OCI-LY7 (cell line): ENCODE data around the gene KCNG1. TPM values are rescaled to one million over a fixed set of nuclear protein-coding genes. Genes with fewer than 3 reads are reported as not detected.

ENCODE experiments used
- BruUV-seq: library from RNA; stranded (reverse); fragments of 400-500 nt; replicated peaks from 2 replicates; lab custom pipeline; 2021; lab: Mats Ljungman, UMichigan
- CTCF ChIA-PET: fragments of 300-600 bp; sonication (Branson Sonifier 250); formaldehyde crosslinking; loops from one replicate; lab custom pipeline; 2022; ENCODE audit warnings: antibody characterized with exemption; ENCODE audit not compliant: unreplicated experiment; lab: Charles Lee
- POLR2A ChIA-PET: fragments of 300-600 bp; sonication (Branson Sonifier 250); formaldehyde crosslinking; loops from one replicate; lab custom pipeline; 2022; ENCODE audit warnings: antibody characterized with exemption; lab: Charles Lee
- DNase-seq: peaks from one replicate; pipeline ENCODE4 v3.0.0-alpha.2; 2015; ENCODE audit warnings: low spot score
- H2AFZ ChIP-seq: fragments of 200-600 bp; sonication (generic), shearing (Covaris generic); 2 replicates; pipeline ENCODE4 v1.6.1; 2014; ENCODE audit warnings: mild to moderate bottlenecking, antibody characterized with exemption, low read length, moderate library complexity
- H3K27ac ChIP-seq: fragments of 200-600 bp; sonication (generic); 2 replicates; pipeline ENCODE4 v1.5.1; 2014; ENCODE audit warnings: mixed run types, low read depth, mild to moderate bottlenecking, moderate library complexity, low read length, inconsistent platforms; ENCODE audit not compliant: poor library complexity, severe bottlenecking
- H3K36me3 ChIP-seq: fragments of 200-600 bp; sonication (generic); 2 replicates; pipeline ENCODE4 v1.6.1; 2014; ENCODE audit warnings: mild to moderate bottlenecking, antibody characterized with exemption, low read length, moderate library complexity, mixed read lengths; ENCODE audit not compliant: insufficient read depth
- H3K4me1 ChIP-seq: fragments of 200-600 bp; sonication (generic); 2 replicates; pipeline ENCODE4 v1.5.1; 2014; ENCODE audit warnings: mild to moderate bottlenecking, low read length; ENCODE audit not compliant: insufficient read depth, poor library complexity, severe bottlenecking
- H3K4me2 ChIP-seq: fragments of 200-600 bp; sonication (generic); 2 replicates; pipeline ENCODE4 v1.6.1; 2014; ENCODE audit warnings: mild to moderate bottlenecking, low read length
- H3K4me3 ChIP-seq: fragments of 200-600 bp; sonication (generic); 2 replicates; pipeline ENCODE4 v1.5.1; 2014; ENCODE audit warnings: mild to moderate bottlenecking, low read depth, low read length; ENCODE audit not compliant: poor library complexity, severe bottlenecking
- H3K79me2 ChIP-seq: fragments of 200-600 bp; sonication (generic); 2 replicates; pipeline ENCODE4 v1.6.1; 2016; ENCODE audit warnings: low read depth, mild to moderate bottlenecking, low read length, moderate library complexity, mixed read lengths; ENCODE audit not compliant: insufficient read depth
- H3K9me2 ChIP-seq: fragments of 200-600 bp; sonication (generic); 2 replicates; pipeline ENCODE4 v1.6.1; 2016; ENCODE audit warnings: mild to moderate bottlenecking, low read length, mixed read lengths; ENCODE audit not compliant: insufficient read depth
- H3K9me3 ChIP-seq: fragments of 200-600 bp; sonication (generic); 2 replicates; pipeline ENCODE4 v1.6.1; 2014; ENCODE audit warnings: mild to moderate bottlenecking, mixed run types, low read length, mixed read lengths
- H4K20me1 ChIP-seq: fragments of 200-600 bp; sonication (generic); 2 replicates; pipeline ENCODE4 v1.6.1; 2014; ENCODE audit warnings: mild to moderate bottlenecking, antibody characterized with exemption, low read length, moderate library complexity, mixed read lengths; ENCODE audit not compliant: insufficient read depth
- EZH2phosphoT487 ChIP-seq: fragments of 200-600 bp; sonication (generic); IDR thresholded peaks from 2 replicates; pipeline ENCODE4 v1.6.1; 2018; ENCODE audit warnings: low read depth, borderline replicate concordance, mild to moderate bottlenecking, mixed run types, antibody characterized with exemption, low read length, moderate library complexity, mixed read lengths
- intact Hi-C: fragments of 100-400 bp; cut with micrococcal nuclease; formaldehyde crosslinking; loops from one replicate; pipeline ENCODE4 v1.10.0; 2022; ENCODE audit not compliant: unreplicated experiment
- total RNA-seq, 2 experiments: library from RNA; depleted of rRNA in 1 of 2; stranded (reverse); fragments of >200 nt in 1 of 2; shearing (Covaris generic) in 1 of 2; gene quantifications; 2 replicates each; pipeline ENCODE4 v1.2.3, GENCODE V29; 2014 to 2022
- TF ChIP-seq, protein P1 (sequence below): fragments of 200-600 bp; sonication (generic); conservative IDR thresholded peaks from 2 replicates; pipeline ENCODE4 v1.5.1; 2014; ENCODE audit warnings: mild to moderate bottlenecking, antibody characterized with exemption, low read length, moderate library complexity, mixed read lengths

The KCNG1 gene
- total RNA-seq, 2 experiments from 2014 or later = not detected

DNA sequence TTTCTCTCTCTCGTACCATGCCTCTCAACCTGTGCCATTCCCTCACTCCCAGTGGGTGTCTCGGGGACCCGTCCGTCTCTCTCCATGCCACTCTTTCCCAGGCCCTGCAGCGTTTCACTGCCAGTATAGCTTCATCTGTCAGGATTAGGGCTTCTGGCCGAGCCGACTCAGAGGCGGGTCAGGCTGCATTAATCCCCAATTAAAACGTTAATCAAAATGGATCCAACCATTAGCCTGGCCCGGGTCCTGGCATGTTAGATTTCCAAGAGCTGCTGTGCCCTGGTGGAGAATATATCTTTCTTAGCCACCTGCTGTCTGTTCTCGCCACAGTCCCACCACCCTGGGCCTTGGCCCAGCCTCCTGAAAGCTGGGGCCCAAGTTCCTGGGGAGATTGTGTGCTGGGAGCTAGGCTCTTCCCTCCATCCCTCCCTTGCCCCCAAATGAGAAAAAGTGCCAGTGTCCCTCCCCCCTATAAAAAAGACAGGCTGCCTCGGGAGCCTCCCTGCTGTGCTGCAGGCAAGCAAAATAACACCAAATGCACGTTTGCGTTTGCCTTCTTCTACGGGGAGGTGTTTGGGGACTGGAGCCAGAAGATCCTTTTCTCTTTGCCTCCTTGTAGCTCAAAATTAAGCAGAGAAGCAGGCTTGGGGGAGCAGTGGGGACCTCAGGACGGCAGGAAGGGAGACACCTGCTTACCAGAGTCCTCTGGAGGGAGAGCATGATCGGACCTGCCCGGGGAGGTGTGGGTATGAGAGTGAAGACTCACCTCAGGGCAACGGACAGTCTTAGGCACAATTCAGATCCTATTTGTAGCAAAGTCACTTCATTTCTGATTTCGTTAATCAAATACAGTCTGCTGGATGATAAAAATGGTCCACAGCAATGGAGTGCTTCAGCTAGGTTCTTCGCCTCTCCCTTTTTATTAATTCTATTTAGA is 3.0 kb downstream of the KCNG1 start:
- H3K9me3 ChIP-seq = no peaks in the 10 kb centered on the region
- TF ChIP-seq, protein P1, sequence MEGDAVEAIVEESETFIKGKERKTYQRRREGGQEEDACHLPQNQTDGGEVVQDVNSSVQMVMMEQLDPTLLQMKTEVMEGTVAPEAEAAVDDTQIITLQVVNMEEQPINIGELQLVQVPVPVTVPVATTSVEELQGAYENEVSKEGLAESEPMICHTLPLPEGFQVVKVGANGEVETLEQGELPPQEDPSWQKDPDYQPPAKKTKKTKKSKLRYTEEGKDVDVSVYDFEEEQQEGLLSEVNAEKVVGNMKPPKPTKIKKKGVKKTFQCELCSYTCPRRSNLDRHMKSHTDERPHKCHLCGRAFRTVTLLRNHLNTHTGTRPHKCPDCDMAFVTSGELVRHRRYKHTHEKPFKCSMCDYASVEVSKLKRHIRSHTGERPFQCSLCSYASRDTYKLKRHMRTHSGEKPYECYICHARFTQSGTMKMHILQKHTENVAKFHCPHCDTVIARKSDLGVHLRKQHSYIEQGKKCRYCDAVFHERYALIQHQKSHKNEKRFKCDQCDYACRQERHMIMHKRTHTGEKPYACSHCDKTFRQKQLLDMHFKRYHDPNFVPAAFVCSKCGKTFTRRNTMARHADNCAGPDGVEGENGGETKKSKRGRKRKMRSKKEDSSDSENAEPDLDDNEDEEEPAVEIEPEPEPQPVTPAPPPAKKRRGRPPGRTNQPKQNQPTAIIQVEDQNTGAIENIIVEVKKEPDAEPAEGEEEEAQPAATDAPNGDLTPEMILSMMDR = no peak
- TF ChIP-seq EZH2phosphoT487 = no peak
- no TSS peak for BruUV-seq
- H3K36me3 ChIP-seq = no peaks in the 10 kb centered on the region
- H3K79me2 ChIP-seq = no peaks in the 10 kb centered on the region
- POLR2A ChIA-PET = no interaction called here
- no peak overlapping the region for H3K4me2 ChIP-seq
- no peak overlapping the region for H2AFZ ChIP-seq
- H3K9me2 ChIP-seq = no peaks in the 10 kb centered on the region
- H3K4me3 ChIP-seq = no peak overlapping the region
- no peak for DNase-seq
- no peaks in the 10 kb centered on the region for H4K20me1 ChIP-seq
- no peak overlapping the region for H3K27ac ChIP-seq
- intact Hi-C loops = no loop called here
- CTCF ChIA-PET = interaction anchor here (0.6 kb wide), 1 partner anchor 264 kb away, joined by 3 read pairs; no protein-coding TSS in a partner anchor
- H3K4me1 ChIP-seq = no peaks in the 10 kb centered on the region

DNA sequence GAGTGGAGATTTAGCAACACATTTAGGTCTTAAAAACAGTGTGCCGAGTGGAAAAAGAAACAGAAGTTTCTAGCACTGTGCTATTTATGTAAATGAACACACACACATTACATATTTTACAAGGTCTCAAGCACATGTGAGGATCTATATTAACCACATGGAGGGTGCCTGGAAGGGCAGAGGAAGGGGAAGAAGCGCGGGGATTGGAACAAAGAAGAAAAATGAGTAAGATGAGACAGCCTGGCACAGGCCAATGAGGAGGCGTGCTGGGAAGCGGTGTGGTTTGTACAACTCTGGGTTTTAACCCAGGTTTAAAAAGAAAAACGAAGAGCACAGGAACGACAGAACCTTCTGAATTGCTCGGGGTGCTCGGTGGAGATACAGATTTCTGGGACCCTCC is 5.7 kb downstream of the KCNG1 start:
- TF ChIP-seq, protein P1 = no peak
- no peak for TF ChIP-seq EZH2phosphoT487
- H3K4me3 ChIP-seq = no peak overlapping the region
- H3K79me2 ChIP-seq = no peaks in the 10 kb centered on the region
- no peak overlapping the region for H2AFZ ChIP-seq
- intact Hi-C loops = no loop called here
- H3K4me2 ChIP-seq = no peak overlapping the region
- ChIA-PET CTCF (no interaction called here), POLR2A (interaction anchor here (0.6 kb wide), 1 partner anchor 223 kb away, joined by 4 read pairs; no protein-coding TSS in a partner anchor)
- H4K20me1 ChIP-seq = no peaks in the 10 kb centered on the region
- no peaks in the 10 kb centered on the region for H3K9me3 ChIP-seq
- DNase-seq = no peak
- no peaks in the 10 kb centered on the region for H3K36me3 ChIP-seq
- no peaks in the 10 kb centered on the region for H3K4me1 ChIP-seq
- no TSS peak for BruUV-seq
- H3K27ac ChIP-seq = no peak overlapping the region
- H3K9me2 ChIP-seq = no peaks in the 10 kb centered on the region

DNA sequence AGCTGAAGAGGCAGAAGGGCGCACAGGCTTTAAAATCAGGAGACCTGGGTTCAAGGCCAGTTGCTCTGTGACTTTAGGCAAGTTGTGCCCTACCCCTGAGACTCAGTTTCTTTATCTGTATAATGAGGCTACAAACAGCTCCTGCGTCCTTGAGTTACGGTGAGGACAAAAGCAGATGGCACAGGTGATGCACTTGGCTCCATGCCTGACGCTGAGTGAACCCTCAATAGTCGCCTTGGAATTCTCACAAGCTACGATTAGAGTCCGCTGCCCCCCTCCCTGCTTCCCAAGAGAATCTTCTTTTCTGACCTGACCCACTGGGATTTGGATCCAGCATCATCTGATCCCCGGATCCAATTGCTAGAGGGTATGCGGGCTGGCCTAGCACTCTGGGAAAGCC is 6.4 kb downstream of the KCNG1 start:
- CTCF ChIA-PET = interaction anchor here (0.6 kb wide), 1 partner anchor 294 kb away, joined by 3 read pairs; no protein-coding TSS in a partner anchor
- intact Hi-C loops = no loop called here
- H3K4me2 ChIP-seq = no peak overlapping the region
- H3K9me3 ChIP-seq = no peaks in the 10 kb centered on the region
- no peak overlapping the region for H3K27ac ChIP-seq
- H3K9me2 ChIP-seq = no peaks in the 10 kb centered on the region
- H2AFZ ChIP-seq = no peak overlapping the region
- no peak for DNase-seq
- H4K20me1 ChIP-seq = no peaks in the 10 kb centered on the region
- no peaks in the 10 kb centered on the region for H3K36me3 ChIP-seq
- POLR2A ChIA-PET = no interaction called here
- no TSS peak for BruUV-seq
- no peaks in the 10 kb centered on the region for H3K79me2 ChIP-seq
- H3K4me3 ChIP-seq = no peak overlapping the region
- TF ChIP-seq, protein P1 = no peak
- TF ChIP-seq EZH2phosphoT487 = no peak
- H3K4me1 ChIP-seq = no peaks in the 10 kb centered on the region
